Naive thymus-derived CD4-positive, alpha-beta T cell (primary cell): Measurements from ENCODE around the gene STARD8. TPM values are rescaled to one million over a fixed set of nuclear protein-coding genes. Genes with fewer than 3 reads are reported as not detected.
"Not testable (repeated sequence)": the region's sequence is repeated elsewhere in the genome, so short reads cannot be mapped to it uniquely, and the experiment has no call there.

ENCODE experiments used
- ATAC-seq: fragments of 150-1000 bp; cut with Tn5 transposase; 2 replicates; pipeline ENCODE4 v1.10.0; 2021; ENCODE audit warnings: mild to moderate bottlenecking, moderate library complexity
- CTCF ChIA-PET: fragments of 350-600 bp; sonication (Branson Sonifier 250); formaldehyde crosslinking; loops from one replicate; lab custom pipeline; 2021; ENCODE audit warnings: antibody characterized with exemption; lab: Charles Lee
- POLR2A ChIA-PET: fragments of 350-600 bp; sonication (Branson Sonifier 250); formaldehyde crosslinking; loops from one replicate; lab custom pipeline; 2021; ENCODE audit warnings: antibody characterized with exemption, inconsistent platforms; lab: Charles Lee
- DNase-seq, 9 donors: peaks; one replicate each; pipeline versions ENCODE4 v3.0.0 to v3.0.0-alpha.2; 2020 to 2022; ENCODE audit warnings: mixed read lengths in 1 of 9
- H3K27ac ChIP-seq: one replicate; pipeline ENCODE4 v1.7.0; 2013; ENCODE audit warnings: mild to moderate bottlenecking, low read depth, low read length, moderate library complexity
- H3K27me3 ChIP-seq, 2 donors: one replicate each; pipeline ENCODE4 v1.7.0; 2013; ENCODE audit warnings: low read length in 2 of 2, mild to moderate bottlenecking in 2 of 2, moderate library complexity in 2 of 2; ENCODE audit not compliant: control insufficient read depth in 2 of 2, insufficient read depth in 2 of 2
- H3K36me3 ChIP-seq, 3 experiments: 1 replicate in 2 of 3; 2 replicates in 1 of 3; pipeline ENCODE4 v1.7.0; 2013; ENCODE audit warnings: low read length in 3 of 3, mild to moderate bottlenecking in 3 of 3, moderate library complexity in 1 of 3; ENCODE audit not compliant: insufficient read depth in 3 of 3, control insufficient read depth in 2 of 3
- H3K4me1 ChIP-seq, 2 donors: one replicate each; pipeline ENCODE4 v1.7.0; 2013; ENCODE audit warnings: low read length in 2 of 2, mild to moderate bottlenecking in 2 of 2, moderate library complexity in 1 of 2; ENCODE audit not compliant: control insufficient read depth in 2 of 2, insufficient read depth in 2 of 2
- H3K4me3 ChIP-seq: 2 replicates; pipeline ENCODE4 v1.7.0; 2013; ENCODE audit warnings: mild to moderate bottlenecking, low read length
- H3K9me3 ChIP-seq, 3 experiments: 1 replicate in 2 of 3; 2 replicates in 1 of 3; pipeline ENCODE4 v1.7.0; 2013; ENCODE audit warnings: low read length in 3 of 3; ENCODE audit not compliant: control insufficient read depth in 2 of 3
- H3K27ac Mint-ChIP-seq, 9 donors: one replicate each; pipeline ENCODE4 v1.8.0; 2020 to 2022; ENCODE audit warnings: mixed read lengths in 9 of 9, mild to moderate bottlenecking in 8 of 9, moderate library complexity in 5 of 9, inconsistent platforms in 2 of 9
- H3K27me3 Mint-ChIP-seq, 5 donors: one replicate each; pipeline ENCODE4 v1.8.0; 2021 to 2022; ENCODE audit warnings: mixed read lengths in 5 of 5, mild to moderate bottlenecking in 1 of 5
- H3K36me3 Mint-ChIP-seq, 5 donors: one replicate each; pipeline ENCODE4 v1.8.0; 2020 to 2022; ENCODE audit warnings: mixed read lengths in 5 of 5, mild to moderate bottlenecking in 3 of 5, inconsistent platforms in 1 of 5
- H3K4me1 Mint-ChIP-seq, 7 donors: one replicate each; pipeline ENCODE4 v1.8.0; 2020 to 2022; ENCODE audit warnings: mixed read lengths in 7 of 7, mild to moderate bottlenecking in 3 of 7, inconsistent platforms in 1 of 7
- H3K4me3 Mint-ChIP-seq, 10 donors: one replicate each; pipeline ENCODE4 v1.8.0; 2020 to 2022; ENCODE audit warnings: mild to moderate bottlenecking in 10 of 10, mixed read lengths in 10 of 10, moderate library complexity in 6 of 10, inconsistent platforms in 2 of 10
- H3K9me3 Mint-ChIP-seq, 11 donors: one replicate each; pipeline ENCODE4 v1.8.0; 2020 to 2022; ENCODE audit warnings: mixed read lengths in 11 of 11, mild to moderate bottlenecking in 4 of 11, inconsistent platforms in 1 of 11, moderate library complexity in 1 of 11
- intact Hi-C, 2 donors: fragments of 100-400 bp; cut with micrococcal nuclease; formaldehyde crosslinking; loops; one replicate each; pipeline ENCODE4 v1.15.1; 2023
- polyA plus RNA-seq, 2 donors: library from polyadenylated mRNA; unstranded; fragments of 300-500 nt; fragmentation: Illumina TruSeq; gene quantifications; one replicate each; pipeline ENCODE4 v1.2.3, GENCODE V29; 2021
- total RNA-seq, 6 experiments: library from RNA in 5 of 6; stranded (reverse) in 5 of 6; gene quantifications; 1 replicate in 5 of 6; 2 replicates in 1 of 6; pipeline ENCODE4 v1.2.3 and lab custom pipeline; 2021 to 2026

The STARD8 gene
- total and polyA plus RNA-seq, 7 experiments from 2014 or later, result 0.04 to 3.5 (median 0.62) TPM

DNA sequence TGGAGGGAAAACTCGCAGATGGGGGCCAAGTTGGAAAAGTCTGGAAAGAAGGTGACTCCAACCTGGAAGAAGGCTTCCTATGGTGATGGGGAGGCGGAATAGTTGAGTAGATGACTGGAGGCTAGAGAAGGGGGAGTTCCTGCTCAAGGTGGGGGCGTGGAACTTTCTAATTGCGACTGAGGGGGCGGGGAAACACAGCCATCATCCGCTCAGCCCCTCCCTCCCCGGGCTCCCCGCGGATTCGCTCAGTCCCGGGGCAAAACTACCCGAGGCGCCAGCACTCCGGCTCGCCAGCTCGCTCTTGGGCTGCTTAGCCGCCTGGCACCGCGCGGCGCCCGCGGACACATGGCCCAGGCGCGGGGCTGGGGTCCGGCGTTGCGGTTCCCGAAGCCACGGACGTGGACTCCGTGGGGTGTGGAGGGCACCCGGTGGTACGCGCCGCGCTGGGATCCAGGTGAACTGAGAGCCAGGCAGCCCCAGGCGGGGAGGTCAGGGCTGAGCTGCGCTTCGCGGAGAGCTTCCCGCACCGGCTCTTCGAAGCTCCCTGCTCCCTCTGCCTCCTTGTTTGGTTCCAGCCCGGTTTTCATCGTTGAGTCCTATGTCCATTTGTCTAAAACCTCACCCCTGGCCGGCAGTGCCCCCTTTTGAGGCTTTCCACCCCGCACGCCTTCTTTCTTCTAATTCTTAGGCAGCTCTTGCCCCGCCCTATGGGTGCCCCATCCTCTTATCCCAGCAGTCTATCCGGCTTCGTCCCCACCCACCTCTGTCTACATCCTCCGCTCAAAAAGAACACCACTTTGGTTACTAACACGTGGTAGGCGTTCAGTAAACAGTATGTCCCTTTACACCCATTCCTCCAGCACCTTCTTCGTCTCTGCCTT lies 38.9 kb downstream of the STARD8 start:
- POLR2A ChIA-PET, result no interaction called here
- Histone ChIP-seq H3K4me1 (no peaks in the 10 kb centered on the region), H3K27ac (no peak overlapping the region), H3K27me3 (no peaks in the 10 kb centered on the region), H3K4me3 (no peak overlapping the region), H3K9me3 (no peaks in the 10 kb centered on the region), H3K36me3 (no peaks in the 10 kb centered on the region)
- H3K27ac Mint-ChIP-seq, result peak overlapping the region in 4 of 9 donors; percentile 5 to 65 (median 46)
- H3K27me3 Mint-ChIP-seq, result peaks cover 4 to 17% (median 12%) of the 10 kb centered on the region in 5 donors
- ATAC-seq (peak; percentile 79), DNase-seq (peak in 1 of 9 donors; percentile 30)
- CTCF ChIA-PET, result no interaction called here
- no peaks in the 10 kb centered on the region for H3K9me3 Mint-ChIP-seq
- no peaks in the 10 kb centered on the region for H3K36me3 Mint-ChIP-seq
- H3K4me1 Mint-ChIP-seq, result peaks cover 0 to 24% (median 12%) of the 10 kb centered on the region in 7 donors
- intact Hi-C loops, result loop anchor here in 1 of 2 donors (1.0 to 2.0 kb wide), 2 partner anchors 8 to 188 kb away; partner anchors contain the start of gene YIPF6
- H3K4me3 Mint-ChIP-seq, result peak overlapping the region; percentile 31 to 86 (median 61)

DNA sequence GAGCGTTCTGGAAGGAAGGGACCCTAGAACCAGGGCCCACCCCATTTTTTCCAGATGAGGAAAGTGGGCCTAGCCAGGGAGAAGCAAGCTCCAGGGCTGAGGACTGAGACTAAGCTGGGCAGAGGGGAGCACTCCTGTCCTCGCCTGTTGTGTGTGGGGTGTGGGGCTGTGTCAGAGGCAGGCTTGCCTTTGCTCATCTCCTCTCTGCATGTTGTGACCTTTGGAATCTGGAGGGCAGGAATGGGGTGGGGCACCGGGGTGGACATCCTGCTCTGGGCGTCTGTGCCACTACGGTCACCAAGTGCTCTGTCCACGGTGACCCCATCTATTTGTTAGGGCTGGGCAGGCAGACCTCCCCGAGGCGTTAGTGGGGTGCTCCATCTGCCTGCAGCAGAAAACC lies 41.5 kb downstream of the STARD8 start:
- H3K27ac Mint-ChIP-seq, ATAC-seq, H3K27ac ChIP-seq, H3K36me3 Mint-ChIP-seq, H3K27me3 ChIP-seq, CTCF ChIA-PET, H3K4me1 ChIP-seq, H3K4me3 ChIP-seq, H3K9me3 Mint-ChIP-seq, H3K36me3 ChIP-seq, H3K4me3 Mint-ChIP-seq, POLR2A ChIA-PET, H3K9me3 ChIP-seq, DNase-seq: not testable (repeated sequence)
- intact Hi-C loops, result loop anchor here in 1 of 2 donors (2.0 kb wide), 1 partner anchor 58 kb away; no protein-coding TSS in a partner anchor
- H3K4me1 Mint-ChIP-seq, result peaks cover 0 to 30% (median 12%) of the 10 kb centered on the region in 7 donors
- H3K27me3 Mint-ChIP-seq, result peaks cover 4 to 18% (median 13%) of the 10 kb centered on the region in 5 donors

DNA sequence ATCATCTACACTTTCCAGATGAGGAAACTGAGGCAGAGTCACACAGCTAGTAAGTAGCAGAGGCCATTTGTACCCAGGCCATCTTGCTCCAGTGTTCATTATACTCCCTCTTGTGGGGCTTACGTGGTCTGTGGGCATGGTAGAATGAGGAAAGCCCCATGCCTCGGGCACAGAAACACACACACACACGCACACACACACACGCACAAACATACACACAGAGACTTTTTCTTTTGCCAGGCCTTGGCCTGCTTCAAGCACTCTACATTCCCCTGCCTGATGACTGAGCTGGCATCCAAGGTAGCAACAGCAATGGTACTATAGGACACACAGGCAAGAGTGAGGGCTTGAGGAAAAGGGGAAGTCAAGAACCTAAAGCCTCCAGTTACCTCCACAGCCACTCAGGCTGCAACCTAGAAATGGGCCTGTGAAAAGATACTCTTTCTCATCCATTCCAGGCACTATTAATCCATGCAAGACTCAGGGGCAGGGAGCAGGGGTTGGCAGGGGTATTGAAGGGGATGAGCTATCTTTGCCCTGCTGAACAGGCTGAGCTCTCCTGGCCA lies 43.6 kb downstream of the STARD8 start:
- intact Hi-C loops, result no loop called here
- Histone ChIP-seq H3K27me3 (no peaks in the 10 kb centered on the region), H3K27ac (no peak overlapping the region), H3K4me3 (no peak overlapping the region), H3K4me1 (no peaks in the 10 kb centered on the region), H3K9me3 (no peaks in the 10 kb centered on the region), H3K36me3 (no peaks in the 10 kb centered on the region)
- ChIA-PET POLR2A (no interaction called here), CTCF (no interaction called here)
- Mint-ChIP-seq H3K4me1 (peaks cover 0 to 31% (median 9%) of the 10 kb centered on the region in 7 donors), H3K27ac (no peak overlapping the region), H3K4me3 (no peak overlapping the region), H3K36me3 (no peaks in the 10 kb centered on the region), H3K27me3 (peaks cover 4 to 20% (median 12%) of the 10 kb centered on the region in 5 donors), H3K9me3 (no peaks in the 10 kb centered on the region)
- no peak for DNase-seq
- ATAC-seq, result no peak

DNA sequence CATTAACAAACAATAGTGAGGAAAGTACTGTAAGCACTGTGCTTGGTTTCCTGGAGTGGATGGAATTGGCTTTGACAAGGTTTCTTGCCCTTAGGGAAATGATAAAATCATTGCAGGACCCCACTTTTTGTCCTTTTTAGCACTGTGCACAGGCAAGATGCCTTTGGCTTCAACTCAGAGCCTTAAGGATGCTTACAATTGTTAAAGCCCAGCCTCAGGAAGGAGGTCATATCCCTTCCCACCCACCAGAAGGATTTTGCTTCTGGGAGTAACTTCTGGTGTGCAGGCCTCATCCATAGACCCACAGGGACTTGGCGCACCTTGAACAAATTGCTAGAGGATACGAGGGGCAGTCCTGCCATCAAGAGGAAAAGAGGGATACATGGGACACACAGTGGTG lies 44.5 kb downstream of the STARD8 start:
- no peaks in the 10 kb centered on the region for H3K9me3 Mint-ChIP-seq
- H3K4me3 Mint-ChIP-seq, result no peak overlapping the region
- ChIA-PET CTCF (no interaction called here), POLR2A (no interaction called here)
- H3K27ac ChIP-seq, result no peak overlapping the region
- H3K36me3 Mint-ChIP-seq, result no peaks in the 10 kb centered on the region
- no peak overlapping the region for H3K27ac Mint-ChIP-seq
- H3K27me3 ChIP-seq, result no peaks in the 10 kb centered on the region
- H3K4me1 Mint-ChIP-seq, result peaks cover 0 to 31% (median 5%) of the 10 kb centered on the region in 7 donors
- intact Hi-C loops, result no loop called here
- no peaks in the 10 kb centered on the region for H3K4me1 ChIP-seq
- no peak overlapping the region for H3K4me3 ChIP-seq
- no peaks in the 10 kb centered on the region for H3K9me3 ChIP-seq
- ATAC-seq (no peak), DNase-seq (no peak)
- no peaks in the 10 kb centered on the region for H3K36me3 ChIP-seq
- peaks cover 0 to 15% (median 8%) of the 10 kb centered on the region in 5 donors for H3K27me3 Mint-ChIP-seq

DNA sequence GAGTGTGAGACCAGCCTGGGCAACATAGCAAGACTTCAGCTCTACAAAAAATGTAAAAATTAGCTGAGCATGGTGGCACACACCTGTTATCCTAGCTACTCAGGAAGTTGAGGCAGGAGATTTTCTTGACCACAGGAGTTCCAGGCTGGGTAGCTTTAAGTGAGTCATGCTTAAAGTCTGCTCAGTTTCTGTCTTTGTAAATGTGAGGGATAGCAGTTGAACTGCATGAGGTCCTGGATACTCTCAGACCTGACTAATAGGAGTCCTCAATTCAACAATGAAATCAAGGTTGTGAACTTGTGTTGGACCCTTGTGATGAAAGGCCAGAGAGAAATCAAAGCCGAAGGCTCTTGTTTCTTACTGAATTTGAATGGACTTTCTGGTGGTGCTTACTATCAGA lies 45.2 kb downstream of the STARD8 start:
- POLR2A ChIA-PET, result no interaction called here

DNA sequence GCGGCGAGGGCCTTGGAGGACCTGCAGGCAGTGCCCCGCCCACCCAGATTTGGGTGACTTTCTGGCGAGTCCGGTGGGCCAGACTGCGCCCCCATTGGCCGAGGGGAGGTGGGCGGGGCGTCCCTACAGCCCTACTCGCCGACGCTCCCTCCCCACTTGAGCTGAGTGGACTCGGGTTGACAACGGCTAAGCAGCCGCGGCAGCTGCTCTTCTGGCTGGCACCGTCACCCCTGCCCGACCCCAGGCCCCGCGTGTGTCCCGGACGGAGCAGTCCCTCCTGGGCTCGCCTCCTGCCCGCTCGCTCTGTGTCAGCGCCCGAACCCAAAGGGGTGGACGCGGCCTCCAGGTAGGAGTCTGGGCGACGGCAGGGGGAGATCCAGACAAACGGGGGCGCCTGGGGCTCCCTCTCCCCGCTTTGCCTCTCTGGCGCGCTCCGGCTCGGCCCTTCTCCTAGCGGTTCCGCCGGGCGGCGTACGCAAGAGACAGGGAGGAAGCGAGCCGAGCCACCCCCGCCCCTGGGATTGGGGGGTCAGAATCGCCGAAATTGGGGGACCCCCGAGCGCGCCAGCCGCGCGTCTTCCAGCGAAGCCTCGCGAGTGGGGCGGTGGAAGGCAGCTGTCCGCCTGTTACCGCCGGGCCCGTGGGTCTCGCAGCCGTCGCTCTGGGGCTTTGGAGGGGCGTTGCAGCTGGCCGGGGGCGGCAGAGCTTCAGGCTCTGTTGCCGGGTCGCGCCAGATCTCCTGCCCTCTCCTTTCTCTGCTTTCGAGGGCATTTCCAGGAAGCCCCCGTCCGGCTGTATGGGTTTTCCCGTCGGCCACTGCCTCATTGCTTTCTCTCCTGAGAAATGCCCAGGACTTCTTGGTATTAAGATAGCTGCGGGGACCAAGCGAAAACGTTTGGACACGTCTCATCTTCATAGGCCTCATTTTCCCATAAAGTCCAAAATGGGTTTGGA lies 46.3 kb downstream of the STARD8 start:
- Histone ChIP-seq H3K9me3 (no peaks in the 10 kb centered on the region), H3K36me3 (no peaks in the 10 kb centered on the region), H3K4me1 (no peaks in the 10 kb centered on the region), H3K27me3 (no peaks in the 10 kb centered on the region), H3K4me3 (no peak overlapping the region), H3K27ac (no peak overlapping the region)
- intact Hi-C loops, result loop anchor here in 1 of 2 donors (1.0 kb wide), 1 partner anchor 7 kb away; no protein-coding TSS in a partner anchor
- Mint-ChIP-seq H3K9me3 (no peaks in the 10 kb centered on the region), H3K27ac (peak overlapping the region in 1 of 9 donors; percentile 82), H3K4me1 (peaks cover 0 to 31% (median 0%) of the 10 kb centered on the region in 7 donors), H3K4me3 (peak overlapping the region in 8 of 10 donors; percentile 23 to 84 (median 40)), H3K36me3 (no peaks in the 10 kb centered on the region), H3K27me3 (peaks cover 0 to 15% (median 6%) of the 10 kb centered on the region in 5 donors)
- POLR2A ChIA-PET, result no interaction called here
- ATAC-seq (peak; percentile 73), DNase-seq (peak in 1 of 9 donors; percentile 24)
- CTCF ChIA-PET, result no interaction called here

More for the DNA sequence above, 45.2 kb downstream of the STARD8 start:
- no peaks in the 10 kb centered on the region for H3K4me1 ChIP-seq
- H3K27ac ChIP-seq, result no peak overlapping the region
- no peaks in the 10 kb centered on the region for H3K9me3 ChIP-seq
- no peaks in the 10 kb centered on the region for H3K36me3 ChIP-seq
- intact Hi-C loops, result no loop called here
- no peak overlapping the region for H3K4me3 ChIP-seq
- Mint-ChIP-seq H3K9me3 (no peaks in the 10 kb centered on the region), H3K27me3 (peaks cover 0 to 15% (median 6%) of the 10 kb centered on the region in 5 donors), H3K27ac (no peak overlapping the region), H3K4me1 (peaks cover 0 to 31% (median 0%) of the 10 kb centered on the region in 7 donors), H3K36me3 (no peaks in the 10 kb centered on the region), H3K4me3 (peak overlapping the region in 2 of 10 donors; percentile 11 to 47)
- ATAC-seq, result no peak
- H3K27me3 ChIP-seq, result no peaks in the 10 kb centered on the region
- CTCF ChIA-PET, result no interaction called here
- no peak for DNase-seq
